NB4 (cell line): ENCODE measurements around the gene LAMA3.

Source experiments
- DNase-seq: peaks from one replicate; pipeline ENCODE4 v3.0.0; 2010; ENCODE audit warnings: low read depth
- H3K4me3 ChIP-seq: one replicate; pipeline ENCODE4 v1.5.1; 2011; ENCODE audit warnings: mild to moderate bottlenecking, low read depth, low read length, moderate library complexity
- MYC ChIP-seq: IDR thresholded peaks from 2 replicates; pipeline ENCODE4 v1.6.1; 2011; ENCODE audit warnings: low read depth, low read length
- POLR2A ChIP-seq: IDR thresholded peaks from 2 replicates; pipeline ENCODE4 v1.6.1; 2011; ENCODE audit warnings: mild to moderate bottlenecking; ENCODE audit not compliant: insufficient read length; ENCODE audit errors: extremely low read depth
- TF ChIP-seq, protein P1 (sequence below): IDR thresholded peaks from 2 replicates; pipeline ENCODE4 v1.6.1; 2011; ENCODE audit warnings: low read depth, low read length
- TF ChIP-seq, protein P2 (sequence below): IDR thresholded peaks from one replicate; pipeline ENCODE4 v1.5.1; 2012; ENCODE audit warnings: low read depth, low read length

Gene LAMA3

DNA sequence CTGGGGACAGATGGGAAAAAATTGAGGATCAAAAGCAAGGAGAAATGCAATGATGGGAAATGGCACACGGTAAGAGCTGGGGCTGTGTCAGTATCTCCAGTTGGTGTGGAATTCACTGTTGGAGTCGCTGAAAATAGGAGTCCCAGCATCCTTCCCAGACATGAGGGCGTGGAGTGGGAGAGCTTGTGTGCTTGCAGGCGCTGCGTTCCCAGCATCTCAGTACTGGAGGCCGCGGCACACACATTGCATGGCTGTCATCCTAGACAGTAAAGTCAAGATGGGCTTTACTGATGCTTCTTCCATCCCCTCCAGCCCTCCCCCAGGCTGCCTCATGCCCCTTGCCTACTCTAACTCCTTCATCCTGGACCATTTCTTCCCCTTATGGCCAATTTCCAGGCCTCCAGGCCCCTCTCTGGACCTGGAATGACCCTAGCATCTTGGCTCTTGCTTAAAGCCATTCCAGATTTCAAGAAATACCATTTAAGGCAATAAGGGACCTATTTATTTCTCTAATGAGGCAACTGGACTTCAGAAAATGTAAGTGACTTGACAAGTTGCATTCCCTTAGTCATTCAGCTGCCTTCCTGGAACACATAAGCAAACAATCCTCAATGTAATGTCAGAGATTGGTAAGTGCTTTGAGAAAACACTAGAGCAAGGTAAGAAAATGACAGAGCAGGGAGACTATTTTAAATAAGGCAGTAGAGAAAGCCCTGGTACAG lies 254.8 kb downstream of the LAMA3 start:
- no peak for DNase-seq
- TF ChIP-seq, protein P1, sequence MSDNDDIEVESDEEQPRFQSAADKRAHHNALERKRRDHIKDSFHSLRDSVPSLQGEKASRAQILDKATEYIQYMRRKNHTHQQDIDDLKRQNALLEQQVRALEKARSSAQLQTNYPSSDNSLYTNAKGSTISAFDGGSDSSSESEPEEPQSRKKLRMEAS = no peak
- no peak for TF ChIP-seq MYC
- TF ChIP-seq POLR2A = no peak
- TF ChIP-seq, protein P2, sequence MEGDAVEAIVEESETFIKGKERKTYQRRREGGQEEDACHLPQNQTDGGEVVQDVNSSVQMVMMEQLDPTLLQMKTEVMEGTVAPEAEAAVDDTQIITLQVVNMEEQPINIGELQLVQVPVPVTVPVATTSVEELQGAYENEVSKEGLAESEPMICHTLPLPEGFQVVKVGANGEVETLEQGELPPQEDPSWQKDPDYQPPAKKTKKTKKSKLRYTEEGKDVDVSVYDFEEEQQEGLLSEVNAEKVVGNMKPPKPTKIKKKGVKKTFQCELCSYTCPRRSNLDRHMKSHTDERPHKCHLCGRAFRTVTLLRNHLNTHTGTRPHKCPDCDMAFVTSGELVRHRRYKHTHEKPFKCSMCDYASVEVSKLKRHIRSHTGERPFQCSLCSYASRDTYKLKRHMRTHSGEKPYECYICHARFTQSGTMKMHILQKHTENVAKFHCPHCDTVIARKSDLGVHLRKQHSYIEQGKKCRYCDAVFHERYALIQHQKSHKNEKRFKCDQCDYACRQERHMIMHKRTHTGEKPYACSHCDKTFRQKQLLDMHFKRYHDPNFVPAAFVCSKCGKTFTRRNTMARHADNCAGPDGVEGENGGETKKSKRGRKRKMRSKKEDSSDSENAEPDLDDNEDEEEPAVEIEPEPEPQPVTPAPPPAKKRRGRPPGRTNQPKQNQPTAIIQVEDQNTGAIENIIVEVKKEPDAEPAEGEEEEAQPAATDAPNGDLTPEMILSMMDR = no peak

DNA sequence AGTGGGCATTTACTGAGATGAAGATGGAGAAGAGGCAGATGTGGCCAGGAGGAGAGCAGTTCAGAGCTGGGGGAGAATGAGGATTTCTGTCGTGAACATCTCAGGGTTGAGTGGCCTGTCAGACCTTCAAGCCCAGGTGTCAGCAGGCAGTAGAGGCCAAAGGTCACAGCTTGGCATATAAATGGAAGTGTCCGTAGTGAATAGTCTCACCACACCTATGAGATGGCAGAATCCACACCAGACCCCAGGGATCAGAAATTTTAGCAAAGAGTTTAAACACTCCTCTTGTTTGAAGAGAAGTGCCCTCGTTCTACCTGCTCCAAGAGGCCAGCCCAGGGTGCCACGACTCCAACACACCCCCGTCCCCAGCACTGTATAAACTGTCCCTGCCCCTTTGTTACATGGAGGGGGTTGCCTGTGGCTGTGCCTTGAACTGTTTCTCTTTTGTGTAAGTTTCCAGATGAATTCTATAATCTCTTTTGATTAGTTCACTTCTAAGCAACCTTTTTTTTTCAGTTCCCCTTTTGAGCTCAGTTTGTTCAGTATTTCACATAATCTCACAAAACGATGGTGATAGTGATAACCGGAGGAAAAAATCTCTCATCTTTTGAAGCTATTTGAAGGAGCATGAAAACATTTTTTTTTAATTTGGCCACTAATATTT lies 256.3 kb downstream of the LAMA3 start:
- H3K4me3 ChIP-seq = no peak overlapping the region
- TF ChIP-seq, protein P1 = no peak
- TF ChIP-seq, protein P2 = no peak
- TF ChIP-seq POLR2A = no peak
- TF ChIP-seq MYC = no peak
- no peak for DNase-seq

More for the DNA sequence above, 254.8 kb downstream of the LAMA3 start:
- no peak overlapping the region for H3K4me3 ChIP-seq

DNA sequence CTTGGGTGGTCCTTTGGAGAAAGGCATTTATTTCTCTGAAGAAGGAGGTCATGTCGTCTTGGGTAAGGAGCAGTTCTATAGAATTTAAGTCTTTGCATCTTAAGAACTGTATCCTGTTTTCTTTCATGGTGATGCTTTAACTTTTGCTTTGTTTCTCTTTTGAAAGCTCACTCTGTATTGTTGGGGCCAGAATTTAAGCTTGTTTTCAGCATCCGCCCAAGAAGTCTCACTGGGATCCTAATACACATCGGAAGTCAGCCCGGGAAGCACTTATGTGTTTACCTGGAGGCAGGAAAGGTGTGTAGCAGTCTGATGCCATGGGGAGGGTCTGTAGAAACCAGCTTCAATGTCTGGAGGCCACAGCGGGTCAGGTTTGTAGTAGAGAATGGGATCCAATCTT lies 260.6 kb downstream of the LAMA3 start:
- H3K4me3 ChIP-seq = no peak overlapping the region
- no peak for DNase-seq
- TF ChIP-seq, protein P2 = no peak
- no peak for TF ChIP-seq MYC
- TF ChIP-seq POLR2A = no peak
- TF ChIP-seq, protein P1 = no peak

DNA sequence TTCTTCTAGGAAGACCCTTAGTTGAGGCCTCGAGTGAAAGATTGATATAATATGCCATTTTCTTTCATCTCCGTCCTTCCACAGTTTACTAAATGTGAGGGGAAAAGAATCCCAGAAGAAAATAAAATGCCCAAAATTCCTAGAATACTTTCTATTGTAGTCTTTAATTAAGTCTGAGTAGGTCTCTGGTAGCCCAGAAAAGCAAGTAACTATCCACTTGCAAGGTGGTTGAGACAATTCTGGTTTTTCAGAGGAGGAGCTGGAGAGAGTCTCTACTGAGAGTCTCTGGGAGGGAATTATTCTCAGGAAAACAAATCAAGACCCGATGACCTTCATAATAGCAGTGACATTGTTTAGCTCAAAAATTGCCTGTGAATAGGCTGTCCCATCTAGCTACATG lies 261.4 kb downstream of the LAMA3 start:
- DNase-seq = no peak
- TF ChIP-seq, protein P1 = no peak
- TF ChIP-seq MYC (no peak), POLR2A (no peak)
- TF ChIP-seq, protein P2 = no peak
- H3K4me3 ChIP-seq = no peak overlapping the region

DNA sequence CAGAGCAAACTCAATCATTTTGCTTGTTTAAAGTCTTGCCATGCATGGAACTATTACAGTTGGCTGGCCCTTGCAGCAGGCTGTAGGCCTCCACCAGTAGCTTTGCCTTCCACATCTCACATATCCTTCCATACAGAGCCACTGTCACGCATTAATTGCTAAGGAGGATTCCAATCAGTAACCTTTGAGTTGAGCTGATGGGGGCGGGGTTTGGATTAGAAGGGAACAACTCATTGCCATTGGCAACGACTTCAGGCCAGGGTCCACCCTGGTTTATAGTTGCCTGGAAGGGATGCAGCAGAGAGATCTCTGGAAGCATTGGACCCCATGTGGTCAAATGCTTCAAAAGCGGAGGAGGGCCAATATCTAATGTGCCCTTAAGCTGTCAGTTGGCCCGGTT lies 262.0 kb downstream of the LAMA3 start:
- DNase-seq = no peak
- no peak for TF ChIP-seq MYC
- TF ChIP-seq, protein P1 = no peak
- TF ChIP-seq POLR2A = no peak
- TF ChIP-seq, protein P2 = no peak
- H3K4me3 ChIP-seq = no peak overlapping the region
